K562 (cell line): ENCODE results near the gene RAB3GAP2.

Experiments used
- FOS ChIP-seq: IDR thresholded peaks from 3 replicates; pipeline ENCODE4 v1.6.1; 2011; ENCODE audit not compliant: insufficient read length; ENCODE audit errors: extremely low read depth
- JUND ChIP-seq, 2 experiments: IDR thresholded peaks; 2 replicates in 1 of 2; 3 replicates in 1 of 2; pipeline ENCODE4 v1.6.1; 2011; ENCODE audit warnings: borderline replicate concordance in 2 of 2, low read depth in 2 of 2, low read length in 2 of 2, improper control_type of control experiment in 1 of 2, missing biosample characterization in 1 of 2, missing genetic modification characterization in 1 of 2, missing genetic modification reagents in 1 of 2
- ZNF354B ChIP-seq: fragments of 250-450 bp; sonication (Bioruptor Pico); IDR thresholded peaks from 2 replicates; pipeline ENCODE4 v1.4.0; 2020
- TF ChIP-seq, protein P1 (sequence below): conservative IDR thresholded peaks from 2 replicates; pipeline ENCODE4 v1.6.1; 2011; ENCODE audit warnings: low read depth, mild to moderate bottlenecking, low read length; ENCODE audit not compliant: control insufficient read depth

DNA sequence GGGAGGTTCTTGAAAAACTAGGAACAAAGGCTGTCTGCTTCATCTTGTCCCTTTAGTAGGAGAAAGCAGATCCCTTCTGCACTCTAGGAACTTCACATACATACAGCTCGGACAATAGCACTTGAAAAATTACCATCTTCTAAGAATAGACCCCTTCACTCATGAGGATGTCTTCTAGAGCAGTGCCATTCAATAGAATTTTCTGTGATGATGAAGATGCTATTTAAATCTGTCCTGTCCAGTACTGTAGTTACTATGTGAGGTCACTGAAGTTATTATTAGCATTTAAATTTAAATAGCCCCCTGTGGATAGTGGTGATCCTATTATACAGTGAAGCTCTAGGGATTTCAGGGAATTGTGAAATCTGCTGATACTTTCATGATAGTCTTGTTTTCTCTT is 46.4 kb upstream of the RAB3GAP2 start:
- TF ChIP-seq JUND (IDR thresholded peaks at IDR 0.05; ENCODE audit: borderline replicate concordance, low read depth, low read length) (no peak), JUND (tag; IDR thresholded peaks at IDR 0.05; ENCODE audit: borderline replicate concordance, low read depth, low read length) (no peak), ZNF354B (CRISPR knock-in tag) (no peak), FOS (no peak)
- TF ChIP-seq, protein P1, sequence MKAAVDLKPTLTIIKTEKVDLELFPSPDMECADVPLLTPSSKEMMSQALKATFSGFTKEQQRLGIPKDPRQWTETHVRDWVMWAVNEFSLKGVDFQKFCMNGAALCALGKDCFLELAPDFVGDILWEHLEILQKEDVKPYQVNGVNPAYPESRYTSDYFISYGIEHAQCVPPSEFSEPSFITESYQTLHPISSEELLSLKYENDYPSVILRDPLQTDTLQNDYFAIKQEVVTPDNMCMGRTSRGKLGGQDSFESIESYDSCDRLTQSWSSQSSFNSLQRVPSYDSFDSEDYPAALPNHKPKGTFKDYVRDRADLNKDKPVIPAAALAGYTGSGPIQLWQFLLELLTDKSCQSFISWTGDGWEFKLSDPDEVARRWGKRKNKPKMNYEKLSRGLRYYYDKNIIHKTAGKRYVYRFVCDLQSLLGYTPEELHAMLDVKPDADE, result no peak
